ENCODE results near the gene XPOT. TPM values are rescaled to one million over a fixed set of nuclear protein-coding genes. Genes with fewer than 3 reads are reported as not detected.
A peak's percentile ranks its signal among the peaks of the same experiment; 100 is the strongest.
"Not testable (repeated sequence)": the region's sequence is repeated elsewhere in the genome, so short reads cannot be mapped to it uniquely, and the experiment has no call there.

XPOT gene
- total RNA-seq, result 10 to 100 TPM; 61.2 to 69.4 TPM
- long read RNA-seq, donor 1, full-length matches to known transcripts, result 17 of 33 reads
- long read RNA-seq, donor 1, partial matches to known transcripts, result 10 of 33 reads
- long read RNA-seq, donor 1, other reads (novel, unspliced or antisense), result 6 of 33 reads
- long read RNA-seq, donor 2, partial matches to known transcripts, result 7 of 9 reads
- long read RNA-seq, donor 2, other reads (novel, unspliced or antisense), result 2 of 9 reads

GRCh38 chr12:64403707-64404469 is at the start of gene XPOT:
TSS of gene XPOT (plus strand) at chr12:64404392. CDS start at chr12:64410036, 5,644 bp downstream.
- intact Hi-C loops (cut with DNase I), result no loop called here
- DNase-seq (ENCODE audit: low spot score), result peak; percentile 98

- DNase-seq (ENCODE audit: low spot score); intact Hi-C loops (cut with DNase I): not testable (repeated sequence)
Measured at GRCh38 chr12:64356209-64356608, 48.0 kb upstream of the XPOT start.

- intact Hi-C loops (cut with DNase I); DNase-seq (ENCODE audit: low spot score): not testable (repeated sequence)
Measured at GRCh38 chr12:64361173-64361572, 43.0 kb upstream of the XPOT start.

GRCh38 chr12:64362721-64363305 is 41.4 kb upstream of the XPOT start:
- intact Hi-C loops (cut with DNase I), result no loop called here
- DNase-seq (ENCODE audit: low spot score), result no peak

GRCh38 chr12:64383675-64384074 is 20.5 kb upstream of the XPOT start:
- intact Hi-C loops (cut with DNase I), result no loop called here
- no peak for DNase-seq (ENCODE audit: low spot score)

- intact Hi-C loops (cut with DNase I), result no loop called here
- DNase-seq (ENCODE audit: low spot score), result no peak
Measured at GRCh38 chr12:64385019-64385418, 19.2 kb upstream of the XPOT start.

GRCh38 chr12:64385468-64385867 is 18.7 kb upstream of the XPOT start:
- intact Hi-C loops (cut with DNase I), result no loop called here
- DNase-seq (ENCODE audit: low spot score), result no peak

- DNase-seq (ENCODE audit: low spot score), result no peak
- intact Hi-C loops (cut with DNase I), result no loop called here
Measured at GRCh38 chr12:64387197-64387816, 16.9 kb upstream of the XPOT start.

- DNase-seq (ENCODE audit: low spot score), result no peak
- intact Hi-C loops (cut with DNase I), result no loop called here
Measured at GRCh38 chr12:64389154-64389553, 15.0 kb upstream of the XPOT start.

GRCh38 chr12:64390275-64390851 is 13.8 kb upstream of the XPOT start, which contains the start of gene C12orf56:
TSS of gene C12orf56 (minus strand) at chr12:64390758. CDS start at chr12:64390565, 193 bp downstream.
- intact Hi-C loops (cut with DNase I), result no loop called here
- DNase-seq (ENCODE audit: low spot score), result no peak

- no peak for DNase-seq (ENCODE audit: low spot score)
- intact Hi-C loops (cut with DNase I), result no loop called here
Measured at GRCh38 chr12:64392221-64392620, 12.0 kb upstream of the XPOT start.

- intact Hi-C loops (cut with DNase I), result no loop called here
- no peak for DNase-seq (ENCODE audit: low spot score)
Measured at GRCh38 chr12:64395739-64396138, 8.5 kb upstream of the XPOT start.

GRCh38 chr12:64400041-64400440 is 4.2 kb upstream of the XPOT start:
- intact Hi-C loops (cut with DNase I), result no loop called here
- no peak for DNase-seq (ENCODE audit: low spot score)

- intact Hi-C loops (cut with DNase I), result no loop called here
Measured at GRCh38 chr12:64402181-64402580, 2.0 kb upstream of the XPOT start.

GRCh38 chr12:64404470-64405256 is 471 bp downstream of the XPOT start:
- peak; percentile 87 for DNase-seq (ENCODE audit: low spot score)
- intact Hi-C loops (cut with DNase I), result no loop called here

More at GRCh38 chr12:64402181-64402580, 2.0 kb upstream of the XPOT start:
- no peak for DNase-seq (ENCODE audit: low spot score)

- no peak for DNase-seq (ENCODE audit: low spot score)
- intact Hi-C loops (cut with DNase I), result no loop called here
Measured at GRCh38 chr12:64407342-64408223, 3.4 kb downstream of the XPOT start.

GRCh38 chr12:64411427-64411826 is 7.2 kb downstream of the XPOT start:
- intact Hi-C loops (cut with DNase I), result no loop called here

GRCh38 chr12:64412459-64412858 is 8.3 kb downstream of the XPOT start:
- DNase-seq (ENCODE audit: low spot score), result no peak
- intact Hi-C loops (cut with DNase I), result no loop called here

More at GRCh38 chr12:64411427-64411826, 7.2 kb downstream of the XPOT start:
- no peak for DNase-seq (ENCODE audit: low spot score)
